NCI-H2171 treated with DMSO at 0.1 percent for 48 hours (cell line): ENCODE data around the gene ATP10B.
A peak's percentile ranks its signal among the peaks of the same experiment; 100 is the strongest.

Experiments used
- DNase-seq: peaks from one replicate; lab custom pipeline; 2025; lab: John Stamatoyannopoulos, UW

ATP10B gene

DNA sequence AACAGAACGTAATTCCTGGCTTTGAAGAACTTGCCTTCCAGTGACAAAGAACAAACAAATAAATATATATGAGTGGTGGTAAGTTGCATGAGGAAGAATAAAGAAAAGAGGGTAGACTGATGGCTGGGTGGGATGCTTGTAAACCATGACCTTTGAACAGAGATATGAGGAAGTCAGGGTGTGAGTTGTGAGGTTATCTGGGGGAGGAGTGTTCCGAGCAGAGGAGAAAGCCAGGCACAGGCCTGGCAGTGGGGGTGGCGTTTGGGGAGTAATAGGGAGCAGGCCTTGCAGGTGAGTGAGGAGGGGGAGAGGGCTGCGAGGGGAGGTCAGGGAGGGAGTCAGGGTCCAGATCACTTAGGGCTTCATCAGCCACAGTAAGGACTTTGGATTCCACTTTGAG lies 217.0 kb downstream of the ATP10B start:
- no peak for DNase-seq

GRCh38 chr5:160629003-160629402 lies 223.0 kb downstream of the ATP10B start:
- DNase-seq, result peak; percentile 95

DNA sequence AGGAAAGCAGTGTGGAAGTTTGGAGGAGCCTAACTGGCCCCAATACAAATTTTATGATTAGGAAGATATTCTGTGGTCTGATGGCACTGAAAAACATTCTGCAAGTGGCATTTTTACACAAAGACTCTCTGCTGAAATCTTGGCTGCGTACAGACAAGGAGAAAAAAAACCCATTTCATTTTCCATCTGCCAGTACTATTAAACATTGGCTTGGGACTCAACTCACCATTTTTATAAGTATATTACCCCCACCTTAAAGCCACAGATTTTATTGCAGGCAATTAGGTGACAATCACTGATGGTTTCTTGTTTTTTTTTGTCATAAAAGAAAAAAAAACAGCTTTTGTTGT lies 223.4 kb downstream of the ATP10B start:
- peak; percentile 87 for DNase-seq

DNA sequence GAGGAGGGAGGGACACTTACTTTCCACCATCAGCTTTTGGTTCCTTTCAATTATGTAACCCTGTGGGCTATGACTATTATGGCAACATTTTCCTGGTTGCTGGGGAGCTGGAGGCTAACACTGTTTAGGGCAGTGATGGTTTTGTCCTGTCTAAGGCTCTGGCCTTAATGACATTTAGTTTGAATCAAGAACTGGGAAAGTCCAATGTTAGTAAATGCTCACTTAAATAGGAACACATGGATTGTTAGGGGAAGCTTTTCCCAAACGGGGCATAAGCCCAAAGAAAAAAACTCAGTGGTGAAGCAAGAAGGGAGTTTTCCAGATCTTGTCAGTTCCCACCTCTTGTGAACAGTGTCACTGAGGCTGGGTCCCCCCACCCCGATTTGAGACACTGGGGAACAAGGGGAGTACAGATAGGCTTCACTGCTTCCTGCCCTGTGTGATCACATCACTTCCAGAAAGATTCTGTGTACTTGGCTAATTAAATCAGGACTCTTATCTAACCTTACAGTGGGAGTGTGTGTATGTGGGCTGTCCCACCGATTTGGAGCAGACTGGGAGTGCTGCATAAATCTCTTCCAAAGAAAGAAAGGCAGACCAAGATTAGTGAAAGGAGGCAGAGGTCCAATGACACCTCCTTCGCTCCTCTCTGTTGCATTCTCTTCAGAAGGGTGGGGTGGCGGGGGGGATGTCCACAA lies 223.9 kb downstream of the ATP10B start:
- DNase-seq, result no peak

DNA sequence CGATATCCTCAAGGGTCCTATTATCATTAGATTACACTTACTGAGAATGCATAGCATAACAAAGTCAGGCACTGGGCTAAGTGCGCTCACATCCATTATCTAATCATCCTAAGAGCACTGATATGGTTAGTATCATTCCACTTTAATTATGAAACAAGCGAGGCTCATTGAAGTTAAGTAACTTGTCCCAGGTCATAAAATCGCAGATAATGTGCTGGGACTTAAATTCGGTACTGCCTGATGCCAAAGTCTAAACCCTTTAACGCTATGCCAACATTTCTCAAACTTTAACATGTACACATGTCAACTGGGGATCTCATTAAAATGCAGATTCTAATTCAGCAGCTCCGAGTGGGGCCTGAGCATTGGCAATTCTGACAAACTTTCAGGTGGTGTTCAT lies 225.7 kb downstream of the ATP10B start:
- DNase-seq, result no peak

- DNase-seq, result no peak
These were observed 230.5 kb downstream of the ATP10B start for GRCh38 chr5:160621526-160621925.

DNA sequence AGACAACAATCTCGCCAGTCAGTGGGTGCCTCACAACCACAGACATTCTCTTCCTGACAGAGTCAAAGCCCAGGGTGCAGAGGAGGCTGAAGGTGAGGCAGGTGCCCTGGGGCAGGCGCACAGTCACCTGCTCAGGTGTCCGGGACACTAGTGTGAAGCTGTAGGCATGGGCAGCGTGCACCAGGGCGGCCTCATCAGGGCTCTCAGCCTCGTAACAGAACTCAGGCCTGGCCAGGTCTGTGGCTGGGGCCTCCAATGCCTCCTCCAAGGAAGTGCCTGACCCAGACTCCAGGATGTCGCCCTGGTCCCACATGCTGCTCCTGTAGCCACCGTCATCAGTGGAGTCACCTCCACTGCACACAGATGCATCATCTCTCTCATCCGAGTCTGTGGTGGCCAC lies 231.6 kb downstream of the ATP10B start:
- DNase-seq, result no peak

DNA sequence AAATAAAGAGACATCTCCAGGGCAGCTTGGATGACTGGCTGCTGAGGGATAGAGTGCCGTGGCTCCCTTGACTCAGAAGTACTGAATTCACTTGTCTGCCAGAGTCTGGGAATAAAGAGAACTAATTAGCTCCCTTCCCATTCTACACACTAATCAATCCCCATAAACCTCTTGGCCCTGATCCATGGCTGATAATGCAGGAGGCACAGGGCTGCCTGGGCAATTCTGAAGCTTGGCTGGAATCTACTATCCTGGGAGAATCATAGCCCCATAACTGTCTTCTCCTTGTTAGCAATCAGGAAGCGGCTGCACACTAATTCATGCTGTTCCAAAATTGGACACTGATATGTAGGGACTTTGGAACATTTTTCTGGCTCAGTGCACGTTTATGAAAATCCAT lies 232.6 kb downstream of the ATP10B start:
- no peak for DNase-seq

GRCh38 chr5:160618286-160618685 lies 233.7 kb downstream of the ATP10B start:
- no peak for DNase-seq

- DNase-seq, result no peak
These were observed 235.1 kb downstream of the ATP10B start for GRCh38 chr5:160616712-160617497.

- no peak for DNase-seq
These were observed 237.9 kb downstream of the ATP10B start for GRCh38 chr5:160614136-160614535.

GRCh38 chr5:160605266-160605665 lies 246.7 kb downstream of the ATP10B start:
- no peak for DNase-seq

DNA sequence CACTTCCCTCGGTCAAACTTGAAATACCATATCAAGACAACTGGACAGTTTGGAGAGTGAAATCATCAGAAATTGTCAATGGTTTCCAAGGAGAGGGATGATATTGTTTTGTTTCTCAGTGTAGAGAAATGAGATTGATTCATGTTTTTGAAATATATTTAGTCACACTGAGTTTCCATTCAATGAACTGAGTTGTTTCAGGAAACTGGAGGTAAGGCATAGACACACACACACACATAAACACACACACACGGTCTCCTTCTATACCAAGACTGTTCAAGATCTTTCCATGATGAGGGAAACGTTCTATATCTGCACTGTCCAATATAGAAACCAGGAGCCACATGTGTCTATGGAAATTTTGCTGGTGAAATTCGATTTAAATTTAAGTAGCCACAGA lies 247.5 kb downstream of the ATP10B start:
- no peak for DNase-seq

DNA sequence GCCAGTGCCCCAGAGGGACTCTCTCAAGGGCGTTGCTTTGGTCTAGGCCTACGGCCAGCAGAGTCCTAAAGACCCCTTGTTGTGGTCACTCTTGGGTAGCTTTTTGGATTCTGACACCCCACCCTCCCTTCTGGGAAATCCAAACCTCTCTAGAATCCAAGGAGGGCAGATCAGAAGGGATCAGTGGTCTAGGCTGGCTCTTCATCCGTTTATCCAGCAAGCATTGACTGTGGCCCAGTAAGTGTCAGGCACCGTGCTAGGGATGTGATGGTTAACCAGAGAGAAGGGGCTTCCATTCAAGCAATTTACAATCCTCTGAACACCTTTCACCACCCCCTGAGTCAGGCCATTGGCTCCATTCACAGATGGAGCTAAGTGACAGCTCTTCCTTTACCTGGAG lies 249.3 kb downstream of the ATP10B start:
- DNase-seq, result no peak

- DNase-seq, result no peak
These were observed 251.0 kb downstream of the ATP10B start for GRCh38 chr5:160601046-160601445.

GRCh38 chr5:160573318-160573717 lies 278.7 kb downstream of the ATP10B start:
- DNase-seq, result no peak

- no peak for DNase-seq
These were observed 284.8 kb downstream of the ATP10B start for GRCh38 chr5:160567031-160567705.

- DNase-seq, result no peak
These were observed 286.6 kb downstream of the ATP10B start for GRCh38 chr5:160565376-160565775.

GRCh38 chr5:160556846-160557245 lies 295.2 kb downstream of the ATP10B start:
- no peak for DNase-seq

- no peak for DNase-seq
These were observed 295.9 kb downstream of the ATP10B start for GRCh38 chr5:160555971-160556631.

DNA sequence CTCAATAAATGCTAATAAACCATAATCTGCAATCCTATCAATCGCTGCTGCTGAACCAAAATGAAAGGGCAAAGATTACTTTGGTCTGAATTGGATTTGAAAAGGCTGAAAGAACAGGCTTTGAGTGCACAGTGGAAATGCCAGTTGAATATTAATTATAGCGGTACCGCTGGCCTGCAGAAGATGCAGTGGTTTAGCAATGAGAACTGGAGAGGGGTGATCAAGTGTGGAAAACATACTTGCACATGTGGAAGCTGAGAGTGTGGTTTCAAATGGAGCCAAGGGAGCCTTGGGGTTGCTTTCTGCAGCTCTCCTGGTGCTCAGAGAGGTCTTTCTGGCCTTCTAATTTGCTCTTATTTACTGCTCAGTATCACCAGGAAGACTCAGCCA lies 296.4 kb downstream of the ATP10B start:
- DNase-seq, result no peak

- DNase-seq, result no peak
These were observed 301.9 kb downstream of the ATP10B start for GRCh38 chr5:160550075-160550474.
